ENCODE data around the gene MICAL2. TPM values are rescaled to one million over a fixed set of nuclear protein-coding genes. Genes with fewer than 3 reads are reported as not detected.

The MICAL2 gene
- polyA plus RNA-seq, 2 of the 4 experiments (the other 2 are of a cell fraction): 39.8 to 42.1 TPM

GRCh38 chr11:12083380-12083779 is 27.0 kb upstream of the MICAL2 start:
- no peak overlapping the region for H3K4me3 ChIP-seq
- ATAC-seq (no peak), FAIRE-seq (no peak), DNase-seq (ENCODE audit: low read depth in 1 of 2, low spot score in 1 of 2) (no peak)
- ChIA-PET POLR2A (no interaction called here), CTCF (interaction anchor here (0.9 to 1.4 kb wide), 5 partner anchors 18 to 198 kb away, joined by 3 read pairs; no protein-coding TSS in a partner anchor)
- H3K9me3 ChIP-seq: peaks cover 3% of the 10 kb centered on the region; the same call in 1 of the 3 replicates
- H3K4me1 ChIP-seq: peaks cover 57% of the 10 kb centered on the region
- TF ChIP-seq CTCF (IDR thresholded peaks at IDR 0.05) (0 out of 3 replicates have a peak, but pooled peaks have one; percentile 10), SMC3 (IDR thresholded peaks at IDR 0.05) (no peak)
- WGBS (ENCODE audit: missing lambda C conversion rate): 82% methylated on average over 1 of the region's 1 CpG
- no peak overlapping the region for H3K4me2 ChIP-seq
- H3K27ac ChIP-seq: peak overlapping the region; percentile 96 to 97

DNA sequence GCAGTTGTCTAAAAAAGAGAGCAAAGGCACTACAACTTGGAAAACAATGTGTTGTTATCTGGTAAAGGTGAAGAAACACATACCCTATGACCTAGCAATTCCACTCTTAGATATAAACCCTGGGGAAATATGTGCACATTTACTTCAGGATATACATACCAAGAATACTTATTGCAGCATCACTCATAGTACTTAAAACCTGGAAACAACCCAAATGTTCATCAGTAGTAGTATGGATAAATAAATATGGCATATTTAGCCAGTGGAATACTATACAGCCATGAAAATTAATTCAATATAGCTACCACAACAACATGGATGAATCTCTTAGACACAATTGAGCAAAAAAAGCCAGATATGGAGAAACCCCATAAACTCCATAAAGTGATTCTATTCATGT is 26.1 kb upstream of the MICAL2 start:
- H3K4me1 ChIP-seq: peaks cover 57% of the 10 kb centered on the region
- FAIRE-seq: no peak
- ChIA-PET POLR2A (interaction anchor here (0.7 to 4.2 kb wide), 2 partner anchors 7 to 277 kb away, joined by 3 to 38 read pairs; no protein-coding TSS in a partner anchor), CTCF (interaction anchor here (1.0 to 1.2 kb wide), 3 partner anchors 19 to 197 kb away, joined by 3 read pairs; no protein-coding TSS in a partner anchor)
- H3K4me3 ChIP-seq: no peak overlapping the region
- no peak for DNase-seq (ENCODE audit: low read depth in 1 of 2, low spot score in 1 of 2)
- no peak for ATAC-seq
- peak; percentile 77; the same call in 1 of the 2 replicates for TF ChIP-seq KDM1A (IDR thresholded peaks at IDR 0.05; ENCODE audit: low read depth)
- 0 out of 2 replicates have a peak, but pooled peaks have one; percentile 21 for TF ChIP-seq HDAC2 (IDR thresholded peaks at IDR 0.05)
- TF ChIP-seq FOXS1 (CRISPR knock-in tag; IDR thresholded peaks at IDR 0.05): peak; percentile 18; the same call in 1 of the 2 replicates
- TF ChIP-seq BCL3 (IDR thresholded peaks at IDR 0.05): no peak
- no peak for TF ChIP-seq TFCP2L1 (CRISPR knock-in tag; IDR thresholded peaks at IDR 0.05)
- no peak for TF ChIP-seq ESRRA (IDR thresholded peaks at IDR 0.05; ENCODE audit: borderline replicate concordance, low read length)
- TF ChIP-seq BHLHE40 (IDR thresholded peaks at IDR 0.05; ENCODE audit: low read depth, low read length): no peak
- H3K27ac ChIP-seq: peak overlapping the region; percentile 96 to 97
- no peak overlapping the region for H3K4me2 ChIP-seq
- peaks cover 3% of the 10 kb centered on the region; the same call in 1 of the 3 replicates for H3K9me3 ChIP-seq

DNA sequence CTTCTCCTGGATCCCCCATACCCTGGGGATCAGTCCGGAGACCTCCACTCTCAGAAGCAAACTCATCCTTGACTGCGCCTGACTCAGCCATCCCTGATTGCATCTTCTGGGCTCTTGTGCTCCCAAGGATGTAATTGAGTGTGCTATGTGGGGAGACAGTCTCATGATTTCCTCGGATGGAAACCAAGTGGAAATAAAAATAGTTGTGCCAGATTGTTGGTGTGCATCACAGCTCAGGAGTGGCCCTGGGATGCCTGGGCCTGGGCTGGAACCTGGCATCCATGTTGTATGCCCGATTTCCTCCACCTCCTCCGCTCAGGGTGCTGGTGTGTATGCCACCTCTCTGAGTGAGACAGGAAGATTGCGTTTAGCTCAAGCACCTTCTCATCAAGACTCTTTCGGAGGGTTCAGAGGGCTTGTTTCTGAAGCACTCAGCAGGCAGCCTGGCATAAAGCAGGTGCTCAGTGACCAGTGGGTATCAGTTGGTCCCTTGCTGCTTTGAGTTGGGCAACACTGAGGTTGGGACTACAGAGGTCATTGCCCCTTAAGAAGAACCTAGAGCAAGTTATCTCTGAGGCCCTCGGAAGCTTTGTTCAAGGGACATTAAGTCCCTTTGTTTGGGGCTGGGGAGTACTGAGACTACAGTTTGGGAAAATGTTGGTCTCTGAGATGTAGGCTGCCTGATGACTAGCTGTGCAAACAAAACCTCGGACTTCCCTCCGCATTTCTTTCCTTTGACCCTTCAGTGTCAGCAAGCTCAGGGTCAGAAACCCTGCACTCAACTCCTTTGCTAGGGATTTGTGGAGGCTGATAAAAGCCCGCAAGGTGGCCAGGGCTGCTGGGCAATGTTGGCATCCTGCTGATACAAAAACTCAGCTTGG is 24.8 kb upstream of the MICAL2 start:
- H3K27ac ChIP-seq: peak overlapping the region; percentile 96 to 97
- DNase-seq (ENCODE audit: low read depth in 1 of 2, low spot score in 1 of 2) (peak; percentile 29 to 75), FAIRE-seq (no peak), ATAC-seq (peak in 1 of 2 experiments; percentile 32; a peak in 3 of 6 replicates)
- ChIA-PET CTCF (interaction anchor here (0.9 to 9.1 kb wide), 13 partner anchors 9 to 201 kb away, joined by 3 to 92 read pairs (median 9); no protein-coding TSS in a partner anchor), POLR2A (interaction anchor here (1.0 to 4.2 kb wide), 8 partner anchors 9 to 594 kb away, joined by 3 to 56 read pairs (median 6); partner anchors contain the start of gene MICAL2)
- H3K4me3 ChIP-seq: no peak overlapping the region; the same call in 2 of the 3 replicates
- 24% methylated on average over 11 of the region's 11 CpGs for WGBS (ENCODE audit: missing lambda C conversion rate)
- H3K9me3 ChIP-seq: peaks cover 3% of the 10 kb centered on the region; the same call in 1 of the 3 replicates
- H3K4me1 ChIP-seq: peaks cover 61% of the 10 kb centered on the region
- H3K4me2 ChIP-seq: peak overlapping the region; percentile 82
- TF ChIP-seq, protein P1, sequence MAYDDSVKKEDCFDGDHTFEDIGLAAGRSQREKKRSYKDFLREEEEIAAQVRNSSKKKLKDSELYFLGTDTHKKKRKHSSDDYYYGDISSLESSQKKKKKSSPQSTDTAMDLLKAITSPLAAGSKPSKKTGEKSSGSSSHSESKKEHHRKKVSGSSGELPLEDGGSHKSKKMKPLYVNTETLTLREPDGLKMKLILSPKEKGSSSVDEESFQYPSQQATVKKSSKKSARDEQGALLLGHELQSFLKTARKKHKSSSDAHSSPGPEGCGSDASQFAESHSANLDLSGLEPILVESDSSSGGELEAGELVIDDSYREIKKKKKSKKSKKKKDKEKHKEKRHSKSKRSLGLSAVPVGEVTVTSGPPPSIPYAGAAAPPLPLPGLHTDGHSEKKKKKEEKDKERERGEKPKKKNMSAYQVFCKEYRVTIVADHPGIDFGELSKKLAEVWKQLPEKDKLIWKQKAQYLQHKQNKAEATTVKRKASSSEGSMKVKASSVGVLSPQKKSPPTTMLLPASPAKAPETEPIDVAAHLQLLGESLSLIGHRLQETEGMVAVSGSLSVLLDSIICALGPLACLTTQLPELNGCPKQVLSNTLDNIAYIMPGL (CRISPR knock-in tag; IDR thresholded peaks at IDR 0.05; ENCODE audit: borderline replicate concordance): no peak
- TF ChIP-seq ZFP36 (IDR thresholded peaks at IDR 0.05; ENCODE audit: borderline replicate concordance, partially characterized antibody): no peak
- no peak for TF ChIP-seq CHD4 (IDR thresholded peaks at IDR 0.05; ENCODE audit: borderline replicate concordance)
- peak; percentile 73; the same call in 1 of the 2 replicates for TF ChIP-seq HOXB5 (CRISPR knock-in tag; IDR thresholded peaks at IDR 0.05)
- no peak for TF ChIP-seq NFE2L2 (conservative IDR thresholded peaks at IDR 0.05; ENCODE audit: low read length)
- no peak for TF ChIP-seq ZNF302 (CRISPR knock-in tag; IDR thresholded peaks at IDR 0.05)
- TF ChIP-seq FOSB (CRISPR knock-in tag; IDR thresholded peaks at IDR 0.05): peak; percentile 75; the same call in 1 of the 2 replicates
- TF ChIP-seq, protein P2, sequence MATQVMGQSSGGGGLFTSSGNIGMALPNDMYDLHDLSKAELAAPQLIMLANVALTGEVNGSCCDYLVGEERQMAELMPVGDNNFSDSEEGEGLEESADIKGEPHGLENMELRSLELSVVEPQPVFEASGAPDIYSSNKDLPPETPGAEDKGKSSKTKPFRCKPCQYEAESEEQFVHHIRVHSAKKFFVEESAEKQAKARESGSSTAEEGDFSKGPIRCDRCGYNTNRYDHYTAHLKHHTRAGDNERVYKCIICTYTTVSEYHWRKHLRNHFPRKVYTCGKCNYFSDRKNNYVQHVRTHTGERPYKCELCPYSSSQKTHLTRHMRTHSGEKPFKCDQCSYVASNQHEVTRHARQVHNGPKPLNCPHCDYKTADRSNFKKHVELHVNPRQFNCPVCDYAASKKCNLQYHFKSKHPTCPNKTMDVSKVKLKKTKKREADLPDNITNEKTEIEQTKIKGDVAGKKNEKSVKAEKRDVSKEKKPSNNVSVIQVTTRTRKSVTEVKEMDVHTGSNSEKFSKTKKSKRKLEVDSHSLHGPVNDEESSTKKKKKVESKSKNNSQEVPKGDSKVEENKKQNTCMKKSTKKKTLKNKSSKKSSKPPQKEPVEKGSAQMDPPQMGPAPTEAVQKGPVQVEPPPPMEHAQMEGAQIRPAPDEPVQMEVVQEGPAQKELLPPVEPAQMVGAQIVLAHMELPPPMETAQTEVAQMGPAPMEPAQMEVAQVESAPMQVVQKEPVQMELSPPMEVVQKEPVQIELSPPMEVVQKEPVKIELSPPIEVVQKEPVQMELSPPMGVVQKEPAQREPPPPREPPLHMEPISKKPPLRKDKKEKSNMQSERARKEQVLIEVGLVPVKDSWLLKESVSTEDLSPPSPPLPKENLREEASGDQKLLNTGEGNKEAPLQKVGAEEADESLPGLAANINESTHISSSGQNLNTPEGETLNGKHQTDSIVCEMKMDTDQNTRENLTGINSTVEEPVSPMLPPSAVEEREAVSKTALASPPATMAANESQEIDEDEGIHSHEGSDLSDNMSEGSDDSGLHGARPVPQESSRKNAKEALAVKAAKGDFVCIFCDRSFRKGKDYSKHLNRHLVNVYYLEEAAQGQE (IDR thresholded peaks at IDR 0.05): no peak
- TF ChIP-seq, protein P3, sequence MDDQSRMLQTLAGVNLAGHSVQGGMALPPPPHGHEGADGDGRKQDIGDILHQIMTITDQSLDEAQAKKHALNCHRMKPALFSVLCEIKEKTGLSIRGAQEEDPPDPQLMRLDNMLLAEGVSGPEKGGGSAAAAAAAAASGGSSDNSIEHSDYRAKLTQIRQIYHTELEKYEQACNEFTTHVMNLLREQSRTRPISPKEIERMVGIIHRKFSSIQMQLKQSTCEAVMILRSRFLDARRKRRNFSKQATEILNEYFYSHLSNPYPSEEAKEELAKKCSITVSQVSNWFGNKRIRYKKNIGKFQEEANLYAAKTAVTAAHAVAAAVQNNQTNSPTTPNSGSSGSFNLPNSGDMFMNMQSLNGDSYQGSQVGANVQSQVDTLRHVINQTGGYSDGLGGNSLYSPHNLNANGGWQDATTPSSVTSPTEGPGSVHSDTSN (IDR thresholded peaks at IDR 0.05): peak; percentile 22; the same call in 1 of the 2 replicates
- no peak; a peak in 1 of 5 replicates for TF ChIP-seq JUN (IDR thresholded peaks at IDR 0.05)
- TF ChIP-seq POLR2A (IDR thresholded peaks at IDR 0.05; ENCODE audit: low read length): no peak
- TF ChIP-seq FOSL2 (IDR thresholded peaks at IDR 0.05): no peak
- no peak for TF ChIP-seq FOSL2 (CRISPR knock-in tag; IDR thresholded peaks at IDR 0.05)

Data from A549 (cell line).